A549 (cell line): Measurements from ENCODE around the gene SHQ1. TPM values are rescaled to one million over a fixed set of nuclear protein-coding genes. Genes with fewer than 3 reads are reported as not detected.
"Not testable (repeated sequence)": the region's sequence is repeated elsewhere in the genome, so short reads cannot be mapped to it uniquely, and the experiment has no call there.

Source experiments
- ATAC-seq, 2 experiments: fragments of 200-7000 bp in 1 of 2; fragments of >200 bp in 1 of 2; cut with Nextera tagmentation in 1 of 2; cut with Tn5 transposase in 1 of 2; 3 replicates each; pipeline versions ENCODE4 v1.8.0 to v1.9.1; 2018 to 2020; ENCODE audit warnings: mild to moderate bottlenecking in 1 of 2, moderate library complexity in 1 of 2
- CTCF ChIA-PET: fragments of 300-600 bp; sonication (Branson Sonifier 250); formaldehyde crosslinking; extraction: SDS; loops from one replicate; lab custom pipeline; 2021; ENCODE audit warnings: antibody characterized with exemption, inconsistent platforms; lab: Yijun Ruan, JAX
- POLR2A ChIA-PET: fragments of 350-600 bp; formaldehyde crosslinking; extraction: SDS; loops from one replicate; lab custom pipeline; 2021; ENCODE audit warnings: antibody characterized with exemption, inconsistent platforms; lab: Yijun Ruan, JAX
- DNase-seq, 2 experiments: peaks; one replicate each; pipeline versions ENCODE4 v3.0.0 to v3.0.0-alpha.2; 2011 to 2016; ENCODE audit warnings: low read depth in 1 of 2, low spot score in 1 of 2
- FAIRE-seq: peaks from 2 replicates; lab custom pipeline; 2011; peaks lifted over from hg19 to GRCh38; lab: Jason Lieb, UNC
- H3K27ac ChIP-seq, 2 experiments: fragments of >200 bp; sonication (Bioruptor Twin); formaldehyde crosslinking; 3 replicates each; pipeline ENCODE4 v1.5.1; 2016 to 2017
- H3K4me1 ChIP-seq: fragments of >200 bp; sonication (Bioruptor Twin); formaldehyde crosslinking; 3 replicates; pipeline ENCODE4 v1.6.1; 2016
- H3K4me2 ChIP-seq: fragments of >200 bp; sonication (Bioruptor Twin); formaldehyde crosslinking; 3 replicates; pipeline ENCODE4 v1.6.1; 2016
- H3K4me3 ChIP-seq: fragments of >200 bp; sonication (Bioruptor Twin); formaldehyde crosslinking; 3 replicates; pipeline ENCODE4 v1.5.1; 2016
- H3K9me3 ChIP-seq: fragments of >200 bp; sonication (Bioruptor Twin); formaldehyde crosslinking; 3 replicates; pipeline ENCODE4 v1.6.1; 2016
- CBX2 ChIP-seq: fragments of 200-600 bp; sonication (generic); IDR thresholded peaks from 2 replicates; pipeline ENCODE4 v1.6.1; 2016; ENCODE audit warnings: low read depth, mild to moderate bottlenecking, borderline replicate concordance
- CHD4 ChIP-seq: fragments of 200-600 bp; sonication (generic); IDR thresholded peaks from 2 replicates; pipeline ENCODE4 v1.6.1; 2016; ENCODE audit warnings: antibody characterized with exemption, mild to moderate bottlenecking, borderline replicate concordance
- EP300 ChIP-seq, 2 experiments: fragments of >200 bp; sonication (Bioruptor Twin); formaldehyde crosslinking; IDR thresholded peaks; 2 replicates in 1 of 2; 3 replicates in 1 of 2; pipeline ENCODE4 v1.6.1; 2016 to 2017
- FOSB ChIP-seq: fragments of 250-450 bp; sonication (Bioruptor Pico); IDR thresholded peaks from 2 replicates; pipeline ENCODE4 v1.5.0; 2020; ENCODE audit warnings: mild to moderate bottlenecking, moderate library complexity
- FOSL2 ChIP-seq, 2 experiments: fragments of 450-650 bp in 1 of 2; fragments of >200 bp in 1 of 2; sonication (Bioruptor Twin) in 1 of 2; formaldehyde crosslinking; IDR thresholded peaks; 2 replicates each; pipeline versions ENCODE4 v1.5.0 to v1.6.1; 2016 to 2020; ENCODE audit warnings: mild to moderate bottlenecking in 1 of 2, moderate library complexity in 1 of 2
- HDAC2 ChIP-seq: fragments of 200-600 bp; sonication (generic); IDR thresholded peaks from 2 replicates; pipeline ENCODE4 v1.6.1; 2016
- HOXA7 ChIP-seq: fragments of 250-450 bp; sonication (Bioruptor Pico); IDR thresholded peaks from 2 replicates; pipeline ENCODE4 v1.5.0; 2020; ENCODE audit warnings: mild to moderate bottlenecking, moderate library complexity
- JUN ChIP-seq, 2 experiments: fragments of >200 bp; sonication (Bioruptor Twin); formaldehyde crosslinking; IDR thresholded peaks; 2 replicates in 1 of 2; 3 replicates in 1 of 2; pipeline ENCODE4 v1.6.1; 2016 to 2017
- JUNB ChIP-seq: fragments of >200 bp; sonication (Bioruptor Twin); formaldehyde crosslinking; IDR thresholded peaks from 2 replicates; pipeline ENCODE4 v1.6.1; 2016
- KDM5A ChIP-seq: fragments of 200-600 bp; sonication (generic); IDR thresholded peaks from 2 replicates; pipeline ENCODE4 v1.6.1; 2016; ENCODE audit warnings: antibody characterized with exemption, mild to moderate bottlenecking
- RCOR1 ChIP-seq: fragments of 150-350 bp; IDR thresholded peaks from 2 replicates; pipeline ENCODE4 v1.6.1; 2014; ENCODE audit warnings: antibody characterized with exemption, low read length, low read depth
- RNF2 ChIP-seq: fragments of 200-600 bp; sonication (generic); IDR thresholded peaks from 2 replicates; pipeline ENCODE4 v1.6.1; 2016; ENCODE audit warnings: low read depth, mild to moderate bottlenecking, antibody characterized with exemption, moderate library complexity, borderline replicate concordance
- TFCP2L1 ChIP-seq: fragments of 250-450 bp; sonication (Bioruptor Pico); IDR thresholded peaks from 2 replicates; pipeline ENCODE4 v1.5.0; 2021; ENCODE audit warnings: mild to moderate bottlenecking
- ZFP36 ChIP-seq: fragments of 450-650 bp; IDR thresholded peaks from 2 replicates; pipeline ENCODE4 v1.6.1; 2014; ENCODE audit warnings: borderline replicate concordance; ENCODE audit not compliant: partially characterized antibody
- WGBS: methylation state at CpG from one replicate; pipeline ENCODE4 v1.1.6; 2017; ENCODE audit errors: missing lambda C conversion rate; 5-methylcytosine and 5-hydroxymethylcytosine counted together
- polyA plus RNA-seq, 4 experiments: library from polyadenylated mRNA; depleted of rRNA in 3 of 4; stranded (reverse); fragments of >200 nt; fragmentation: RNase III in 1 of 4; extraction: RNeasy Plus Mini Kit Qiagen cat#74134 plus additional on column Dnase treatment in 1 of 4; gene quantifications; 2 replicates in 3 of 4; 3 replicates in 1 of 4; pipeline ENCODE4 v1.2.3, GENCODE V29; 2011 to 2017
- TF ChIP-seq, protein P1 (sequence below): fragments of 250-450 bp; sonication (Bioruptor Pico); IDR thresholded peaks from 2 replicates; pipeline ENCODE4 v1.5.0; 2021; ENCODE audit warnings: mild to moderate bottlenecking, moderate library complexity, borderline replicate concordance
- TF ChIP-seq, protein P2 (sequence below): fragments of 200-600 bp; sonication (generic); IDR thresholded peaks from 2 replicates; pipeline ENCODE4 v1.6.1; 2016; ENCODE audit warnings: antibody characterized with exemption, mild to moderate bottlenecking, moderate library complexity
- TF ChIP-seq, protein P3 (sequence below): fragments of 250-450 bp; sonication (Bioruptor Pico); IDR thresholded peaks from 2 replicates; pipeline ENCODE4 v1.5.0; 2020; ENCODE audit warnings: low read depth, mild to moderate bottlenecking, moderate library complexity

SHQ1 gene
- polyA plus RNA-seq, 2 of the 4 experiments (the other 2 are of a cell fraction) = 18.0 to 22.2 TPM

DNA sequence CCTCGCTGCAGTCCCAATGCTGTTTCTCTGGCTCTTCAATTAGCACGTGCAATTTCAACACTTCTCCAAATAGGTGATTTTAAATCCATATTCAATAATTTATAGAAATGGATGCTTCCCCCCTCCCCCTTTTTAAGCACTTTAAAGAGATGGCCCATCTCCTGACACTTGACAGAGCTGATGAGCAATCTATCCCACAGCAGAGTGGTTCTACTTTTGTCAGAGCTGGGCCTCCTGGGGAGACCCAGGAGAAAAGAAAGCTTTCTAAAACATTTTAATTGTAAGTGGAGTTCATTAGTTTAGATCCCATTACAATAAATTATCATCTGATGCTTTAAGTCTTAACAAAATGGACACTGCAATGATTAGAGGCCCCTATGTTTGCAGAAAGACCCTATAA, 127.7 kb downstream of the SHQ1 start:
- FAIRE-seq (no peak), DNase-seq (no peak), ATAC-seq (no peak)
- POLR2A ChIA-PET = no interaction called here
- Histone ChIP-seq H3K4me3 (no peak overlapping the region), H3K4me2 (no peak overlapping the region), H3K9me3 (no peaks in the 10 kb centered on the region; the same call in 2 of the 3 replicates), H3K27ac (no peak overlapping the region), H3K4me1 (peaks cover 16% of the 10 kb centered on the region)
- WGBS = 56% methylated on average over 2 of the region's 2 CpGs
- no peak for TF ChIP-seq EP300 (IDR thresholded peaks at IDR 0.05)
- TF ChIP-seq KDM5A = no peak
- TF ChIP-seq, protein P1, sequence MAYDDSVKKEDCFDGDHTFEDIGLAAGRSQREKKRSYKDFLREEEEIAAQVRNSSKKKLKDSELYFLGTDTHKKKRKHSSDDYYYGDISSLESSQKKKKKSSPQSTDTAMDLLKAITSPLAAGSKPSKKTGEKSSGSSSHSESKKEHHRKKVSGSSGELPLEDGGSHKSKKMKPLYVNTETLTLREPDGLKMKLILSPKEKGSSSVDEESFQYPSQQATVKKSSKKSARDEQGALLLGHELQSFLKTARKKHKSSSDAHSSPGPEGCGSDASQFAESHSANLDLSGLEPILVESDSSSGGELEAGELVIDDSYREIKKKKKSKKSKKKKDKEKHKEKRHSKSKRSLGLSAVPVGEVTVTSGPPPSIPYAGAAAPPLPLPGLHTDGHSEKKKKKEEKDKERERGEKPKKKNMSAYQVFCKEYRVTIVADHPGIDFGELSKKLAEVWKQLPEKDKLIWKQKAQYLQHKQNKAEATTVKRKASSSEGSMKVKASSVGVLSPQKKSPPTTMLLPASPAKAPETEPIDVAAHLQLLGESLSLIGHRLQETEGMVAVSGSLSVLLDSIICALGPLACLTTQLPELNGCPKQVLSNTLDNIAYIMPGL (CRISPR knock-in tag) = no peak
- TF ChIP-seq CBX2 = no peak
- TF ChIP-seq RNF2 = no peak
- no peak for TF ChIP-seq HDAC2
- no peak for TF ChIP-seq TFCP2L1
- TF ChIP-seq, protein P2, sequence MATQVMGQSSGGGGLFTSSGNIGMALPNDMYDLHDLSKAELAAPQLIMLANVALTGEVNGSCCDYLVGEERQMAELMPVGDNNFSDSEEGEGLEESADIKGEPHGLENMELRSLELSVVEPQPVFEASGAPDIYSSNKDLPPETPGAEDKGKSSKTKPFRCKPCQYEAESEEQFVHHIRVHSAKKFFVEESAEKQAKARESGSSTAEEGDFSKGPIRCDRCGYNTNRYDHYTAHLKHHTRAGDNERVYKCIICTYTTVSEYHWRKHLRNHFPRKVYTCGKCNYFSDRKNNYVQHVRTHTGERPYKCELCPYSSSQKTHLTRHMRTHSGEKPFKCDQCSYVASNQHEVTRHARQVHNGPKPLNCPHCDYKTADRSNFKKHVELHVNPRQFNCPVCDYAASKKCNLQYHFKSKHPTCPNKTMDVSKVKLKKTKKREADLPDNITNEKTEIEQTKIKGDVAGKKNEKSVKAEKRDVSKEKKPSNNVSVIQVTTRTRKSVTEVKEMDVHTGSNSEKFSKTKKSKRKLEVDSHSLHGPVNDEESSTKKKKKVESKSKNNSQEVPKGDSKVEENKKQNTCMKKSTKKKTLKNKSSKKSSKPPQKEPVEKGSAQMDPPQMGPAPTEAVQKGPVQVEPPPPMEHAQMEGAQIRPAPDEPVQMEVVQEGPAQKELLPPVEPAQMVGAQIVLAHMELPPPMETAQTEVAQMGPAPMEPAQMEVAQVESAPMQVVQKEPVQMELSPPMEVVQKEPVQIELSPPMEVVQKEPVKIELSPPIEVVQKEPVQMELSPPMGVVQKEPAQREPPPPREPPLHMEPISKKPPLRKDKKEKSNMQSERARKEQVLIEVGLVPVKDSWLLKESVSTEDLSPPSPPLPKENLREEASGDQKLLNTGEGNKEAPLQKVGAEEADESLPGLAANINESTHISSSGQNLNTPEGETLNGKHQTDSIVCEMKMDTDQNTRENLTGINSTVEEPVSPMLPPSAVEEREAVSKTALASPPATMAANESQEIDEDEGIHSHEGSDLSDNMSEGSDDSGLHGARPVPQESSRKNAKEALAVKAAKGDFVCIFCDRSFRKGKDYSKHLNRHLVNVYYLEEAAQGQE = no peak
- no peak for TF ChIP-seq FOSB (CRISPR knock-in tag)
- TF ChIP-seq CHD4 = no peak
- no peak for TF ChIP-seq JUN (IDR thresholded peaks at IDR 0.05)
- TF ChIP-seq, protein P3, sequence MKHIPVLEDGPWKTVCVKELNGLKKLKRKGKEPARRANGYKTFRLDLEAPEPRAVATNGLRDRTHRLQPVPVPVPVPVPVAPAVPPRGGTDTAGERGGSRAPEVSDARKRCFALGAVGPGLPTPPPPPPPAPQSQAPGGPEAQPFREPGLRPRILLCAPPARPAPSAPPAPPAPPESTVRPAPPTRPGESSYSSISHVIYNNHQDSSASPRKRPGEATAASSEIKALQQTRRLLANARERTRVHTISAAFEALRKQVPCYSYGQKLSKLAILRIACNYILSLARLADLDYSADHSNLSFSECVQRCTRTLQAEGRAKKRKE (CRISPR knock-in tag) = no peak
- TF ChIP-seq HOXA7 (CRISPR knock-in tag) = no peak
- no peak for TF ChIP-seq ZFP36
- no peak for TF ChIP-seq JUNB
- TF ChIP-seq FOSL2 (IDR thresholded peaks at IDR 0.05) = no peak
- TF ChIP-seq FOSL2 (CRISPR knock-in tag; IDR thresholded peaks at IDR 0.05) = no peak
- CTCF ChIA-PET = no interaction called here

DNA sequence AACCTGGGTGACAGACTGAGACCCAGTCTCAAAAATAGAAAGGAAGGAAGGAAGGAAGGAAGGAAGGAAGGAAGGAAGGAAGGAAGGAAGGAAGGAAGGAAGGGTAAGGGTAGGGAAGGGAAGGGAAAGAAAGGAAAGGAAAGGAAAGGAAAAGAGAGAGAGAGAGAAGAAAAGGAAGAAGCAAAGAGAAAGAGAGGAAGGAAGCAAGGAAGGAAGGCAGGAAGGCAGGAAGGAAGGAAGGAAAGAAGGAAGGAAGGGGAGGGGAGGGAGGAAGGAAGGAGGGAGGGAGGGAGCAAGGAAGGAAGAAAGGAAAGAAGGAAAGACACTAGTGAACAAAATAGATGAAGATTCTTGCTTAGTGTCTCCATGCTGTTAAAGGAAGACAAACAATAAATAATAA, 129.1 kb downstream of the SHQ1 start:
- FAIRE-seq (no peak), ATAC-seq (no peak), DNase-seq (no peak)
- peaks cover 14% of the 10 kb centered on the region for H3K4me1 ChIP-seq
- H3K9me3 ChIP-seq = no peaks in the 10 kb centered on the region; the same call in 1 of the 3 replicates
- H3K4me2 ChIP-seq = no peak overlapping the region
- POLR2A ChIA-PET = no interaction called here
- CTCF ChIA-PET = no interaction called here
- no peak overlapping the region for H3K4me3 ChIP-seq
- no peak overlapping the region for H3K27ac ChIP-seq
- TF ChIP-seq, protein P1 (CRISPR knock-in tag) = no peak
- TF ChIP-seq RCOR1 = no peak

DNA sequence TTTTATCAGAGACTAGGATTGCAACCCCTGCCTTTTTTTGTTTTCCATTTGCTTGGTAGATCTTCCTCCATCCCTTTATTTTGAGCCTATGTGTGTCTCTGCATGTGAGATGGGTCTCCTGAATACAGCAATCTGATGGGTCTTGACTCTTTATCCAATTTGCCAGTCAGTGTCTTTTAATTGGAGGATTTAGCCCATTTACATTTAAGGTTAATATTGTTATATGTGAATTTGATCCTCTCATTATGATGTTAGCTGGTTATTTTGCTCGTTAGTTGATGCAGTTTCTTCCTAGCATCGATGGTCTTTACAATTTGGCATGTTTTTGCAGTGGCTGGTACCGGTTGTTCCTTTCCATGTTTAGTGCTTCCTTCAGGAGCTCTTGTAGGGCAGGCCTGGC, 134.1 kb downstream of the SHQ1 start:
- H3K27ac ChIP-seq, ATAC-seq, DNase-seq, H3K4me3 ChIP-seq, H3K4me2 ChIP-seq, POLR2A ChIA-PET, H3K9me3 ChIP-seq, FAIRE-seq, CTCF ChIA-PET, H3K4me1 ChIP-seq: not testable (repeated sequence)
- 18% methylated on average over 3 of the region's 3 CpGs for WGBS

DNA sequence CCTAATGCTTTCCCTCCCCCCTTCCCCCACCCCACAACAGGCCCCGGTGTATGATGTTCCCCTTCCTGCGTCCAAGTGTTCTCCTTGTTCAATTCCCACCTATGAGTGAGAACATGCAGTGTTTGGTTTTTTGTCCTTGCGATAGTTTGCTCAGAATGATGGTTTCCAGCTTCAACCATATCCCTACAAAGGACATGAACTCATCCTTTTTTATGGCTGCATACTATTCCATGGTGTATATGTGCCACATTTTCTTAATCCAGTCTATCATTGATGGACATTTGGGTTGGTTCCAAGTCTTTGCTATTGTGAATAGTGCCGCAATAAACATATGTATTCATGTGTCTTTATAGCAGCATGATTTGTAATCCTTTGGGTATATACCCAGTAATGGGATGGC, 137.8 kb downstream of the SHQ1 start:
- H3K4me3 ChIP-seq, DNase-seq, FAIRE-seq, H3K27ac ChIP-seq, H3K4me1 ChIP-seq, ATAC-seq, POLR2A ChIA-PET, CTCF ChIA-PET, H3K4me2 ChIP-seq, H3K9me3 ChIP-seq: not testable (repeated sequence)
- 44% methylated on average over 3 of the region's 4 CpGs for WGBS
